Osteocyte (in vitro differentiated cells): ENCODE data around the gene ACOX3. TPM values are rescaled to one million over a fixed set of nuclear protein-coding genes. Genes with fewer than 3 reads are reported as not detected.
A peak's percentile ranks its signal among the peaks of the same experiment; 100 is the strongest.

Experiments used
- DNase-seq: peaks from one replicate; pipeline ENCODE4 v3.0.0; 2021; ENCODE audit warnings: mixed read lengths; ENCODE audit not compliant: unreplicated experiment; ENCODE audit errors: extremely low spot score
- H3K27ac Mint-ChIP-seq: one replicate; pipeline ENCODE4 v1.8.0; 2021; ENCODE audit warnings: mild to moderate bottlenecking, mixed read lengths; ENCODE audit not compliant: unreplicated experiment
- H3K27me3 Mint-ChIP-seq: one replicate; pipeline ENCODE4 v1.8.0; 2021; ENCODE audit warnings: mixed read lengths; ENCODE audit not compliant: unreplicated experiment
- H3K36me3 Mint-ChIP-seq: one replicate; pipeline ENCODE4 v1.8.0; 2021; ENCODE audit warnings: mixed read lengths; ENCODE audit not compliant: unreplicated experiment
- H3K4me1 Mint-ChIP-seq: one replicate; pipeline ENCODE4 v1.8.0; 2021; ENCODE audit warnings: mixed read lengths; ENCODE audit not compliant: unreplicated experiment
- H3K4me3 Mint-ChIP-seq: one replicate; pipeline ENCODE4 v1.8.0; 2021; ENCODE audit warnings: mild to moderate bottlenecking, moderate library complexity, mixed read lengths; ENCODE audit not compliant: unreplicated experiment
- H3K9me3 Mint-ChIP-seq: one replicate; pipeline ENCODE4 v1.8.0; 2021; ENCODE audit warnings: mixed read lengths; ENCODE audit not compliant: unreplicated experiment
- CTCF ChIP-seq: fragments of 200-600 bp; sonication (generic); IDR thresholded peaks from 2 replicates; pipeline ENCODE4 v1.5.0; 2021; ENCODE audit warnings: antibody characterized with exemption, mild to moderate bottlenecking, moderate library complexity
- total RNA-seq: library from RNA; stranded (reverse); gene quantifications from 2 replicates; pipeline ENCODE4 v1.2.1, GENCODE V29; 2021

The ACOX3 gene
- total RNA-seq, 1 donor from 2014 or later: 25.2 TPM

GRCh38 chr4:8473920-8474590 lies 33.5 kb upstream of the ACOX3 start:
- no peaks in the 10 kb centered on the region for H3K9me3 Mint-ChIP-seq
- no peaks in the 10 kb centered on the region for H3K27me3 Mint-ChIP-seq
- no peak for TF ChIP-seq CTCF
- peaks cover 17% of the 10 kb centered on the region for H3K36me3 Mint-ChIP-seq
- no peak for DNase-seq
- peak overlapping the region; percentile 44 for H3K27ac Mint-ChIP-seq
- H3K4me1 Mint-ChIP-seq: peaks cover 26% of the 10 kb centered on the region
- H3K4me3 Mint-ChIP-seq: no peak overlapping the region

GRCh38 chr4:8473198-8473919 lies 32.8 kb upstream of the ACOX3 start:
- H3K27ac Mint-ChIP-seq: peak overlapping the region; percentile 44
- H3K4me3 Mint-ChIP-seq: no peak overlapping the region
- peaks cover 31% of the 10 kb centered on the region for H3K4me1 Mint-ChIP-seq
- DNase-seq: no peak
- TF ChIP-seq CTCF: no peak
- no peaks in the 10 kb centered on the region for H3K27me3 Mint-ChIP-seq
- peaks cover 22% of the 10 kb centered on the region for H3K36me3 Mint-ChIP-seq
- H3K9me3 Mint-ChIP-seq: no peaks in the 10 kb centered on the region

GRCh38 chr4:8472689-8473197 lies 32.2 kb upstream of the ACOX3 start:
- Mint-ChIP-seq H3K27me3 (no peaks in the 10 kb centered on the region), H3K9me3 (no peaks in the 10 kb centered on the region), H3K4me1 (peaks cover 31% of the 10 kb centered on the region), H3K27ac (peak overlapping the region; percentile 44), H3K4me3 (no peak overlapping the region), H3K36me3 (peaks cover 22% of the 10 kb centered on the region)
- no peak for TF ChIP-seq CTCF
- no peak for DNase-seq

DNA sequence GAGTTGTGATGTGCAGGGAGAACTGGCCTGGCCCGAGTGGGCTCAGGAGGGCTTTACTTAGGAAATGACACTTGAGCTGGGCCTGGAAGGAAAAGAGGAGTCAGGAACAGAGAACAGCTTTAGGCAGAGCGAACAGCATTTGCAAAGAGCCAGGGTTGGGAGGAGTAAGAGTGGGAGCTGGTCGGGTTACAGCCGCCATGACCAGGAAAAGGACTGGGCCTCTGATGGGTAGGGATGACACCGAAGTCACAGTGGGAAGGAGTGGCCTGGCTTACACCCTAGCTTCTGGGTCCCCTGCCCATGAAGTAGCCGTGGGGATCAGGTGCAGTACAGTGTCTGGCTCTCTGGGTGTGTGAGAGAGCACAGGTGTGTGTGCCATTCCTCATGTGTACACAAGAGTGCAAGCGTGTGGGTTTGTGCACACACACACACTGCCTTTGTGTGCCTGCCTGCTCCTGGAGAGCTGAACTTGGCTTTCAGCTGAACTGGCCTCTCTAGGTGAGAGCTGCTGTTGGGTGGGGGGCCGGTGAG lies 31.7 kb upstream of the ACOX3 start:
- no peak for DNase-seq
- Mint-ChIP-seq H3K4me3 (no peak overlapping the region), H3K9me3 (no peaks in the 10 kb centered on the region), H3K27me3 (no peaks in the 10 kb centered on the region), H3K27ac (peak overlapping the region; percentile 44), H3K36me3 (peaks cover 22% of the 10 kb centered on the region), H3K4me1 (peaks cover 31% of the 10 kb centered on the region)
- TF ChIP-seq CTCF: no peak
